Right lobe of liver (tissue), 6 donors: ENCODE data around the gene FFAR1. TPM values are rescaled to one million over a fixed set of nuclear protein-coding genes. Genes with fewer than 3 reads are reported as not detected.

Source experiments
- ATAC-seq, 4 donors: fragments of 200-7000 bp; cut with Tn5 transposase; one replicate each; pipeline ENCODE4 v1.9.1; 2020; ENCODE audit warnings: mild to moderate bottlenecking in 4 of 4, moderate library complexity in 4 of 4
- DNase-seq, 3 donors: peaks; one replicate each; pipeline ENCODE4 v3.0.0-alpha.2; 2020
- H3K27ac ChIP-seq, 3 donors: fragments of 200-600 bp; one replicate each; pipeline ENCODE4 v1.8.0; 2022
- H3K27me3 ChIP-seq, 2 donors: fragments of 200-600 bp; one replicate each; pipeline ENCODE4 v1.8.0; 2022
- H3K36me3 ChIP-seq, 4 donors: fragments of 200-600 bp; sonication (generic) in 1 of 4; one replicate each; pipeline versions ENCODE4 v1.5.1 to v1.8.0; 2017 to 2022; ENCODE audit warnings: control low read depth in 1 of 4
- H3K4me1 ChIP-seq, 4 donors: fragments of 200-600 bp; sonication (generic) in 1 of 4; one replicate each; pipeline versions ENCODE4 v1.5.1 to v1.8.0; 2017 to 2022; ENCODE audit warnings: control low read depth in 1 of 4
- H3K4me3 ChIP-seq, 3 donors: fragments of 200-600 bp; one replicate each; pipeline ENCODE4 v1.8.0; 2022
- H3K9me3 ChIP-seq, 4 donors: fragments of 200-600 bp; sonication (generic) in 1 of 4; one replicate each; pipeline versions ENCODE4 v1.5.1 to v1.8.0; 2017 to 2022; ENCODE audit warnings: control low read depth in 1 of 4
- CTCF ChIP-seq, 4 donors: fragments of 200-600 bp in 3 of 4; fragments of 450-650 bp in 1 of 4; IDR thresholded peaks; one replicate each; pipeline versions ENCODE4 v1.5.1 to v1.8.0; 2016 to 2022; ENCODE audit warnings: antibody characterized with exemption in 4 of 4, mild to moderate bottlenecking in 2 of 4
- POLR2A ChIP-seq: fragments of 450-650 bp; IDR thresholded peaks from one replicate; pipeline ENCODE4 v1.6.1; 2017; ENCODE audit warnings: antibody characterized with exemption, mild to moderate bottlenecking
- WGBS: methylation state at CpG from one replicate; pipeline ENCODE4 v1.1.6; 2018; ENCODE audit warnings: low coverage, low lambda C conversion rate; ENCODE audit not compliant: insufficient coverage; ENCODE audit errors: missing lambda C conversion rate; 5-methylcytosine and 5-hydroxymethylcytosine counted together
- intact Hi-C, 2 donors: fragments of 100-400 bp; cut with DNase I; formaldehyde crosslinking; loops; one replicate each; pipeline versions ENCODE4 v1.11.2 to v1.14.1; 2022
- total RNA-seq, 6 experiments: library from RNA; depleted of rRNA in 2 of 6; stranded (reverse); fragments of >200 nt in 2 of 6; fragmentation: NEBNext Ultra II Directional in 3 of 6; extraction: Animal tissue kit (Norgen Biotek cat#: 25700) in 3 of 6; gene quantifications; one replicate each; pipeline versions ENCODE4 v1.1.0 to v1.2.4, GENCODE V29; 2016 to 2023
- donor health status: DM: no; HTN: yes; CAD: no.
- donor health status: DM: no; HTN: no; CAD: no.
- donor health status: DM: no; HTN: no; CAD: no.
- donor health status: DM: no; HTN: yes; CAD: no.
- donor health status: DM: no; HTN: yes; CAD: no.

FFAR1 gene
- total RNA-seq, 6 experiments from 2014 or later = not detected

- DNase-seq = no peak
- H3K9me3 ChIP-seq = no peaks in the 10 kb centered on the region
- no peaks in the 10 kb centered on the region for H3K36me3 ChIP-seq
- H3K27me3 ChIP-seq = no peaks in the 10 kb centered on the region
- 69% methylated on average over 8 of the region's 9 CpGs for WGBS
- intact Hi-C loops = no loop called here
- no peaks in the 10 kb centered on the region for H3K4me1 ChIP-seq
- H3K27ac ChIP-seq = no peak overlapping the region
- H3K4me3 ChIP-seq = no peak overlapping the region
- no peak for ATAC-seq
- TF ChIP-seq POLR2A = no peak
- no peak for TF ChIP-seq CTCF (IDR thresholded peaks at IDR 0.05)
Measured at GRCh38 chr19:35322014-35322413, 25.7 kb upstream of the FFAR1 start.

GRCh38 chr19:35327642-35328041, 20.1 kb upstream of the FFAR1 start:
- H3K4me3 ChIP-seq = no peak overlapping the region
- H3K9me3 ChIP-seq = no peaks in the 10 kb centered on the region
- H3K36me3 ChIP-seq = no peaks in the 10 kb centered on the region
- intact Hi-C loops = no loop called here
- DNase-seq (no peak), ATAC-seq (peak in 3 of 4 donors; percentile 31 to 49 (median 43))
- WGBS = 65% methylated on average over 4 of the region's 4 CpGs
- no peaks in the 10 kb centered on the region for H3K4me1 ChIP-seq
- no peak overlapping the region for H3K27ac ChIP-seq
- TF ChIP-seq POLR2A (no peak), CTCF (IDR thresholded peaks at IDR 0.05) (peak in 3 of 4 donors; percentile 10 to 18 (median 17))
- H3K27me3 ChIP-seq = no peaks in the 10 kb centered on the region

GRCh38 chr19:35328851-35329285, 18.8 kb upstream of the FFAR1 start, which contains the start of gene CD22:
CD22 (plus strand) TSS chr19:35329187; CDS start chr19:35332041, 2,854 bp downstream.
- 73% methylated on average over 9 of the region's 12 CpGs for WGBS
- ATAC-seq (peak in 1 of 4 donors; percentile 25), DNase-seq (no peak)
- no peak within 1 kb of the TSS for H3K27ac ChIP-seq
- intact Hi-C loops = no loop called here
- H3K27me3 ChIP-seq = no peaks in the 10 kb centered on the region
- TF ChIP-seq POLR2A = no peak
- no peak for TF ChIP-seq CTCF (IDR thresholded peaks at IDR 0.05)
- H3K9me3 ChIP-seq = no peaks in the 10 kb centered on the region
- no peak within 1 kb of the TSS for H3K4me3 ChIP-seq
- no peaks in the 10 kb centered on the region for H3K36me3 ChIP-seq
- H3K4me1 ChIP-seq = no peaks in the 10 kb centered on the region

GRCh38 chr19:35329323-35329722, 18.4 kb upstream of the FFAR1 start:
- Histone ChIP-seq H3K36me3 (no peaks in the 10 kb centered on the region), H3K4me3 (no peak overlapping the region), H3K9me3 (no peaks in the 10 kb centered on the region), H3K27me3 (no peaks in the 10 kb centered on the region), H3K27ac (no peak overlapping the region), H3K4me1 (no peaks in the 10 kb centered on the region)
- intact Hi-C loops = no loop called here
- WGBS = 60% methylated on average over 1 of the region's 4 CpGs
- TF ChIP-seq POLR2A = no peak
- TF ChIP-seq CTCF (IDR thresholded peaks at IDR 0.05) = no peak
- no peak for DNase-seq
- peak in 1 of 4 donors; percentile 26 for ATAC-seq

- Histone ChIP-seq H3K4me1 (no peaks in the 10 kb centered on the region), H3K27ac (no peak overlapping the region), H3K27me3 (no peaks in the 10 kb centered on the region), H3K36me3 (no peaks in the 10 kb centered on the region), H3K4me3 (no peak overlapping the region), H3K9me3 (no peaks in the 10 kb centered on the region)
- TF ChIP-seq CTCF (IDR thresholded peaks at IDR 0.05) (no peak), POLR2A (no peak)
- intact Hi-C loops = no loop called here
- WGBS = 78% methylated on average over 7 of the region's 7 CpGs
- no peak for ATAC-seq
- DNase-seq = no peak
Measured at GRCh38 chr19:35330475-35330874, 17.2 kb upstream of the FFAR1 start.
